ENCODE data around the gene C1orf21.

The C1orf21 gene

GRCh38 chr1:184507604-184508280 lies 120.9 kb downstream of the C1orf21 start:
- Mint-ChIP-seq H3K27ac (no peak overlapping the region), H3K36me3 (ENCODE audit: low read depth) (no peaks in the 10 kb centered on the region), H3K4me1 (no peaks in the 10 kb centered on the region), H3K27me3 (peaks cover 2% of the 10 kb centered on the region), H3K9me3 (no peaks in the 10 kb centered on the region), H3K4me3 (no peak overlapping the region)
- ATAC-seq (no peak), DNase-seq (no peak)

DNA sequence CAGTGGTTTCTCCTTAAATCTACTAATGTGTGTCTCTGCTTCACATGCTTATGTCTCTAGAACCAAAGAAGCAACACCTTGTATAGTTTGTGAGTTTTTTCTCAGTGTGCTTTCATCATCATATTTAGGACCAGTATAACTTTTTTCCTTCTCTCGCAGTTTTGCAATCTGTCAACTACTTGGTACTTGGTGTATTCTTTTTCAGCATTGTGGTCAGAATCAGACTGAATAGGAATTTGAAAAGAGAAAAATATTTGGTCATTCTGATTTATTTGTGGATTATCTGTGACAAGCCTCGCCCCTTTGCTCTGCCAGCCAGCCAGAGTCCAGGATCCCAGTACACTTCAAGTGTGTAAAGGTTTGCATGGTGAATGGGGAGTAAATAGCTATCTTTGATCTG lies 122.3 kb downstream of the C1orf21 start:
- no peaks in the 10 kb centered on the region for H3K9me3 Mint-ChIP-seq
- no peak for ATAC-seq
- peaks cover 2% of the 10 kb centered on the region for H3K27me3 Mint-ChIP-seq
- H3K4me3 Mint-ChIP-seq = no peak overlapping the region
- H3K4me1 Mint-ChIP-seq = no peaks in the 10 kb centered on the region
- no peak for DNase-seq
- no peak overlapping the region for H3K27ac Mint-ChIP-seq
- no peaks in the 10 kb centered on the region for H3K36me3 Mint-ChIP-seq (ENCODE audit: low read depth)

DNA sequence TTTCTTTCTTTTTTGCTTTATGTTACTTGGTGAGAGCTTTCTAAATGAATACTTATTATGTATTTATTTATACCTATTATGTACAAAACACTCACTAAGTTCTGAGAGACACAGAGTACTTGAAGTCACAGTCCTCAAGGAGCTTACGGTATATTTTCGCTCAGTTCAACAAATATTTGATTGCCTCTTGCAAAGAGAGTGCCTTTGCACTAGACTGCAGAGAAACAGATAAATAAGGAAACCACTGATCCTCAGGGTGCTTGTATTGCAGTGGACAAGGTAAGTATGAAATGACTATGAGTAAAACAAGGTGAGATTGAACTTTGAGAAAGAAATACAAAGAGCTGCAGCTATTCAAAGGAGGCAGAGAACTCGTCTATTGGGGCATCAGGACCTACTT lies 123.3 kb downstream of the C1orf21 start:
- H3K4me3 Mint-ChIP-seq = no peak overlapping the region
- no peaks in the 10 kb centered on the region for H3K4me1 Mint-ChIP-seq
- no peak for ATAC-seq
- H3K27me3 Mint-ChIP-seq = no peaks in the 10 kb centered on the region
- H3K9me3 Mint-ChIP-seq = no peaks in the 10 kb centered on the region
- H3K36me3 Mint-ChIP-seq (ENCODE audit: low read depth) = no peaks in the 10 kb centered on the region
- no peak overlapping the region for H3K27ac Mint-ChIP-seq
- no peak for DNase-seq

GRCh38 chr1:184512724-184513123 lies 125.9 kb downstream of the C1orf21 start:
- DNase-seq (no peak), ATAC-seq (no peak)
- Mint-ChIP-seq H3K4me1 (no peaks in the 10 kb centered on the region), H3K4me3 (no peak overlapping the region), H3K27ac (no peak overlapping the region), H3K36me3 (ENCODE audit: low read depth) (no peaks in the 10 kb centered on the region), H3K9me3 (no peaks in the 10 kb centered on the region), H3K27me3 (no peaks in the 10 kb centered on the region)

DNA sequence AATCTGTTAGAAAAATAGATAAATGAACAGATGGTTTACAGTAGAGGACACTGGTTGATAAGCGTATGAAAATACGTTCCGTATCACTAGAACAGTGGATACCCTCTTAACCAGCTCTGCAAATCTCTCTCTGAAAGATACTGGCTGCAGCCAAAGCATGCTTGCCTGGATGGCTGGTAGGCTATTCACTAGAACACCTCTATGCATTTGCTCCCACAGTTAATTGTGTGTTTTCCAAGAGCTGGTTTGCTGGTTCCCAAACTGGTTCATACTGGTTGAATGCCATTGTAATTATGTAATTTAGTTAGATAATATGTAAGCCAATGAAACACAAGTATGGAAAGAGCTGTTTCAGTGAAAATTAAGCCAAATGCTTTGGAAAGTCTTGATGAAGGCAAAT lies 126.6 kb downstream of the C1orf21 start:
- ATAC-seq = no peak
- Mint-ChIP-seq H3K27ac (no peak overlapping the region), H3K27me3 (no peaks in the 10 kb centered on the region), H3K9me3 (no peaks in the 10 kb centered on the region), H3K36me3 (ENCODE audit: low read depth) (no peaks in the 10 kb centered on the region), H3K4me1 (no peaks in the 10 kb centered on the region), H3K4me3 (no peak overlapping the region)
- no peak for DNase-seq

DNA sequence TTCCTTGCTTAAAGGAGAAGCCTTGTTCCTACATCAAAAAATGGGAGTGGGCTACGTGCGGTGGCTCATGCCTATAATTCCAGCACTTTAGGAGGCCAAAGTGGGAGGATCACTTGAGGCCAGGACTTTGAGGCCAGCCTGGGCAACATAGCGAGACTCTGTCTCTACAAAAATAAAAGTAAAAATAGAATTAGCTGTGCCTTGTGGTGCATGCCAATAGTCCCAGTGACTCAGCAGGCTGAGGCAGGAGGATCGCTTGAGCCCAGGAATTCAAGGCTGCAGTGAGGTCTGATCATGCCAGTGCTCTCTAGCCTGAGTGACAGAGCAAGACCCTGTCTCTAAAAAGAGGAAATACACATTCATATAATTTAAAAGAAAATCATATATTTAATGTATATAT lies 127.1 kb downstream of the C1orf21 start:
- Mint-ChIP-seq H3K9me3 (no peaks in the 10 kb centered on the region), H3K4me3 (no peak overlapping the region), H3K27me3 (no peaks in the 10 kb centered on the region), H3K4me1 (no peaks in the 10 kb centered on the region), H3K27ac (no peak overlapping the region), H3K36me3 (ENCODE audit: low read depth) (no peaks in the 10 kb centered on the region)
- DNase-seq (no peak), ATAC-seq (no peak)

GRCh38 chr1:184514447-184514846 lies 127.6 kb downstream of the C1orf21 start:
- Mint-ChIP-seq H3K4me1 (no peaks in the 10 kb centered on the region), H3K9me3 (no peaks in the 10 kb centered on the region), H3K27ac (no peak overlapping the region), H3K4me3 (no peak overlapping the region), H3K36me3 (ENCODE audit: low read depth) (no peaks in the 10 kb centered on the region), H3K27me3 (no peaks in the 10 kb centered on the region)
- DNase-seq (no peak), ATAC-seq (no peak)

DNA sequence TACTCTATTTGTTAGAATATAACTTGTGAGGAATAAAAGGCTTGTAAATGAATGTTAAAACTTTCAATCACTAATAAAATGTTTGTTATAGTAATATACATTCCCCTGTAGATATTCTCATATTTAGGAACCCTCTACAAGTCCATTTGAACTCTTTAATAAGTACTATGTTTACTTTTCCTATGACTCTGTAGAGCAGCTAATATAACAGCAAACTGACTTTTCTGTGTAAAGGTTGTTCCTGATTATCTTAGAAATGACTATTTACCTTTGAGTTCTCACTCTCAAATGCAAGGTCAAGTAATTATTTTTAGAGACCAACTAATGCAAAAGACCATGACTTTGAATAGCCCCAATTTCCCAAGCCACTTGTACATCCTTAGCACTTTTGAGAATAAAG lies 130.3 kb downstream of the C1orf21 start:
- H3K27ac Mint-ChIP-seq = no peak overlapping the region
- H3K9me3 Mint-ChIP-seq = no peaks in the 10 kb centered on the region
- ATAC-seq = no peak
- no peak for DNase-seq
- peaks cover 2% of the 10 kb centered on the region for H3K27me3 Mint-ChIP-seq
- no peak overlapping the region for H3K4me3 Mint-ChIP-seq
- H3K36me3 Mint-ChIP-seq (ENCODE audit: low read depth) = no peaks in the 10 kb centered on the region
- H3K4me1 Mint-ChIP-seq = no peaks in the 10 kb centered on the region

- Mint-ChIP-seq H3K27me3 (peaks cover 2% of the 10 kb centered on the region), H3K4me3 (no peak overlapping the region), H3K9me3 (no peaks in the 10 kb centered on the region), H3K4me1 (no peaks in the 10 kb centered on the region), H3K27ac (no peak overlapping the region), H3K36me3 (ENCODE audit: low read depth) (no peaks in the 10 kb centered on the region)
- no peak for ATAC-seq
- DNase-seq = no peak
Observed at GRCh38 chr1:184518736-184519357, 132.0 kb downstream of the C1orf21 start.

DNA sequence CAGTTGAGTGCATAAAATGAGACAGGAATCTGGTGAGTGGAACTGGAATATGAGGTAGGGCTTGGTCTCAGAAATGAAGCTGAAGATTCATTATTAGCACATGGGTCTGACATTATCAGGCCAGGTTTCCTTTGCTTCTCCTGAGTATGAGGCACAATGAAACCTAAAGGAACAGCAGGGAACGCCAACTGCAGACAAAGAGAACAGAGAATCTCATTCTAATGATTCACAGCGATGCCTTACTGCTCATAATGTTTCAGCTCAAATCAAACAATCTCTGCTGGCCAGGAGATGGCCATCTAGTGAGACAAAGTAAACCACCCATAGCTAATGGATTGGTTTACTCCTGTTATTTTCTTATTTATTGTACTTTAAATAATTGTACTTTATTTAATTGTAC lies 133.5 kb downstream of the C1orf21 start:
- DNase-seq (no peak), ATAC-seq (no peak)
- no peaks in the 10 kb centered on the region for H3K9me3 Mint-ChIP-seq
- no peak overlapping the region for H3K4me3 Mint-ChIP-seq
- no peaks in the 10 kb centered on the region for H3K4me1 Mint-ChIP-seq
- no peaks in the 10 kb centered on the region for H3K36me3 Mint-ChIP-seq (ENCODE audit: low read depth)
- H3K27me3 Mint-ChIP-seq = peaks cover 2% of the 10 kb centered on the region
- no peak overlapping the region for H3K27ac Mint-ChIP-seq

GRCh38 chr1:184524248-184524647 lies 137.4 kb downstream of the C1orf21 start:
- Mint-ChIP-seq H3K36me3 (ENCODE audit: low read depth) (no peaks in the 10 kb centered on the region), H3K27ac (no peak overlapping the region), H3K27me3 (peaks cover 2% of the 10 kb centered on the region), H3K4me1 (no peaks in the 10 kb centered on the region), H3K4me3 (no peak overlapping the region), H3K9me3 (no peaks in the 10 kb centered on the region)
- ATAC-seq (no peak), DNase-seq (no peak)

DNA sequence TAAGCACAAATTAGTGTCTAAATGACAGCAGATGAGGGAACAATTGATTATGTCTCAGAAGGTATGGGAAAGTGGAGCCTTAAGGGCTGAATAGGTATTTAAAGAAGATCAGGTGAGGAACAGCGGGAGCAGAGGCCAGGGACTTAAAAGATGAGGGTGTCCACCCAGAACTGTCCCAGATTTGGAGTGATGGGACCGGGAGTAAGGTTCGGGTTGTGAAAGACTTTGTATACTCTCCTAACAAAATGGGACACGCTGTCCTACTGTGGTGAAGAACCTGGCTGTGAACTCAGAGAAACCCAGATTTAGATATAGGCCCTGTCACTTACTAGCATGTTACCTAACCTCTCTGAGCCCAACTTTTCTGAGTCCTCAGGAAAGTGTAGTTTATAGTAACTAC lies 140.6 kb downstream of the C1orf21 start:
- Mint-ChIP-seq H3K4me3 (no peak overlapping the region), H3K9me3 (no peaks in the 10 kb centered on the region), H3K27me3 (no peaks in the 10 kb centered on the region)

GRCh38 chr1:184530226-184530625 lies 143.4 kb downstream of the C1orf21 start:
- DNase-seq (no peak), ATAC-seq (no peak)
- Mint-ChIP-seq H3K4me3 (no peak overlapping the region), H3K36me3 (ENCODE audit: low read depth) (no peaks in the 10 kb centered on the region), H3K27ac (no peak overlapping the region), H3K4me1 (peaks cover 4% of the 10 kb centered on the region), H3K9me3 (no peaks in the 10 kb centered on the region), H3K27me3 (no peaks in the 10 kb centered on the region)

More for the DNA sequence above, 140.6 kb downstream of the C1orf21 start:
- H3K4me1 Mint-ChIP-seq = no peaks in the 10 kb centered on the region
- no peak overlapping the region for H3K27ac Mint-ChIP-seq
- DNase-seq (no peak), ATAC-seq (no peak)
- no peaks in the 10 kb centered on the region for H3K36me3 Mint-ChIP-seq (ENCODE audit: low read depth)

GRCh38 chr1:184531296-184531695 lies 144.5 kb downstream of the C1orf21 start:
- H3K4me1 Mint-ChIP-seq = peaks cover 4% of the 10 kb centered on the region
- no peaks in the 10 kb centered on the region for H3K27me3 Mint-ChIP-seq
- no peaks in the 10 kb centered on the region for H3K36me3 Mint-ChIP-seq (ENCODE audit: low read depth)
- no peak for DNase-seq
- H3K4me3 Mint-ChIP-seq = no peak overlapping the region
- no peaks in the 10 kb centered on the region for H3K9me3 Mint-ChIP-seq
- no peak for ATAC-seq
- no peak overlapping the region for H3K27ac Mint-ChIP-seq

- Mint-ChIP-seq H3K4me1 (peaks cover 4% of the 10 kb centered on the region), H3K36me3 (ENCODE audit: low read depth) (no peaks in the 10 kb centered on the region), H3K9me3 (no peaks in the 10 kb centered on the region), H3K4me3 (no peak overlapping the region), H3K27ac (no peak overlapping the region), H3K27me3 (peaks cover 2% of the 10 kb centered on the region)
- DNase-seq (no peak), ATAC-seq (no peak)
Observed at GRCh38 chr1:184532199-184532598, 145.4 kb downstream of the C1orf21 start.

GRCh38 chr1:184533049-184533448 lies 146.2 kb downstream of the C1orf21 start:
- no peak overlapping the region for H3K27ac Mint-ChIP-seq
- H3K4me1 Mint-ChIP-seq = peaks cover 4% of the 10 kb centered on the region

More at GRCh38 chr1:184533049-184533448, 146.2 kb downstream of the C1orf21 start:
- ATAC-seq = no peak
- no peak overlapping the region for H3K4me3 Mint-ChIP-seq
- peaks cover 2% of the 10 kb centered on the region for H3K27me3 Mint-ChIP-seq
- H3K36me3 Mint-ChIP-seq (ENCODE audit: low read depth) = no peaks in the 10 kb centered on the region
- no peaks in the 10 kb centered on the region for H3K9me3 Mint-ChIP-seq
- DNase-seq = no peak

All from activated naive CD8-positive, alpha-beta T cell treated with anti-CD3 and anti-CD28 coated beads, Interleukin-2, amount 50 U/mL, for 24 hours (primary cell).